CD4-positive, alpha-beta memory T cell (primary cell): ENCODE data around the gene BTF3L4. TPM values are rescaled to one million over a fixed set of nuclear protein-coding genes. Genes with fewer than 3 reads are reported as not detected.

Source experiments
- polyA plus RNA-seq, 2 donors: library from polyadenylated mRNA; unstranded; fragments of 300-500 nt; fragmentation: Illumina TruSeq; gene quantifications; one replicate each; pipeline ENCODE4 v1.2.3, GENCODE V29; 2021
- total RNA-seq, 2 experiments: library from RNA; stranded (reverse); gene quantifications; one replicate each; pipeline ENCODE4 v1.2.3, GENCODE V29; 2021

Gene BTF3L4
- total and polyA plus RNA-seq, 4 experiments from 2014 or later: 30.4 to 91.2 (median 47.6) TPM

Other genes with a start within 250 kb of the BTF3L4 start
- gene NRDC, start 177.6 kb upstream of the BTF3L4 start, total RNA-seq: 100 to 1,000 TPM; 133 to 137 TPM
- gene NRDC, start 177.6 kb upstream of the BTF3L4 start, polyA plus RNA-seq: 100 to 1,000 TPM in 1 of 2 donors, 10 to 100 TPM in 1; 77.7 to 101 TPM
- under 1 TPM; 0.06 TPM for gene RAB3B, start 65.6 kb upstream of the BTF3L4 start, total RNA-seq
- not detected for gene RAB3B, start 65.6 kb upstream of the BTF3L4 start, polyA plus RNA-seq
- gene KTI12, start 22.5 kb upstream of the BTF3L4 start, total RNA-seq: 10 to 100 TPM; 14.0 to 15.6 TPM
- 10 to 100 TPM; 26.6 to 43.5 TPM for gene KTI12, start 22.5 kb upstream of the BTF3L4 start, polyA plus RNA-seq
- gene TXNDC12, start 1.1 kb upstream of the BTF3L4 start, total RNA-seq: 10 to 100 TPM; 39.9 to 41.3 TPM
- 100 to 1,000 TPM in 1 of 2 donors, 10 to 100 TPM in 1; 78.8 to 111 TPM for gene TXNDC12, start 1.1 kb upstream of the BTF3L4 start, polyA plus RNA-seq
- gene ZFYVE9, start 85.8 kb downstream of the BTF3L4 start, total RNA-seq: 10 to 100 TPM; 11.0 to 12.8 TPM
- gene ZFYVE9, start 85.8 kb downstream of the BTF3L4 start, polyA plus RNA-seq: 1 to 10 TPM in 1 of 2 donors, under 1 TPM in 1; 0.60 to 2.9 TPM